Ovary (tissue), 9 donors: ENCODE results near the gene HMGA1. TPM values are rescaled to one million over a fixed set of nuclear protein-coding genes. Genes with fewer than 3 reads are reported as not detected.

Experiments used
- DNase-seq, 5 donors: peaks; one replicate each; pipeline ENCODE4 v3.0.0-alpha.2; 2019 to 2020
- H3K27ac ChIP-seq, 2 donors: fragments of 200-600 bp; one replicate each; pipeline versions ENCODE4 v1.5.1 to v1.8.0; 2019 to 2022
- H3K27me3 ChIP-seq: fragments of 200-600 bp; one replicate; pipeline ENCODE4 v1.8.0; 2022
- H3K36me3 ChIP-seq: fragments of 200-600 bp; sonication (generic); one replicate; pipeline ENCODE4 v1.5.1; 2019
- H3K4me1 ChIP-seq: one replicate; pipeline ENCODE4 v1.8.1; 2013; ENCODE audit warnings: mild to moderate bottlenecking, moderate library complexity; ENCODE audit not compliant: insufficient read depth
- H3K4me3 ChIP-seq: fragments of 200-600 bp; sonication (generic); one replicate; pipeline ENCODE4 v1.5.1; 2017
- H3K9me3 ChIP-seq, 2 donors: fragments of 200-600 bp in 1 of 2; sonication (generic) in 1 of 2; one replicate each; pipeline versions ENCODE4 v1.5.1 to v1.8.1; 2013 to 2019; ENCODE audit warnings: mild to moderate bottlenecking in 1 of 2, moderate library complexity in 1 of 2
- EP300 ChIP-seq: sonication (generic); formaldehyde crosslinking; IDR thresholded peaks from one replicate; pipeline ENCODE4 v1.6.1; 2017; ENCODE audit warnings: antibody characterized with exemption
- POLR2A ChIP-seq: fragments of 450-650 bp; IDR thresholded peaks from one replicate; pipeline ENCODE4 v1.6.1; 2017; ENCODE audit warnings: antibody characterized with exemption, mild to moderate bottlenecking, moderate library complexity
- WGBS, 3 donors: extraction: QIAGEN DNeasy Blood & Tissue Kit in 1 of 3; methylation state at CpG; one replicate each; pipeline versions ENCODE4 v1.1.5 to v1.1.7; 2013 to 2017; 5-methylcytosine and 5-hydroxymethylcytosine counted together
- intact Hi-C, 4 donors: fragments of 100-400 bp; cut with DNase I; formaldehyde crosslinking; loops; one replicate each; pipeline versions ENCODE4 v1.11.0 to v1.15.1; 2022 to 2023
- polyA plus RNA-seq, 2 donors: library from polyadenylated mRNA; stranded (reverse); fragments of 200-250 nt in 1 of 2; fragments of 350-450 nt in 1 of 2; fragmentation: Illumina TruSeq in 1 of 2; extraction: RNeasy Lipid Tissue Mini Kit (QIAGEN cat#74804) in 1 of 2; gene quantifications; one replicate each; pipeline ENCODE4 v1.2.3, GENCODE V29; 2013 to 2014
- total RNA-seq, 7 donors: library from RNA; depleted of rRNA in 2 of 7; stranded (reverse); fragments of >200 nt in 2 of 7; fragmentation: NEBNext Ultra II Directional in 3 of 7; extraction: Animal tissue kit (Norgen Biotek cat#: 25700) in 3 of 7; gene quantifications; one replicate each; pipeline versions ENCODE4 v1.1.0 to v1.2.4, GENCODE V29; 2016 to 2023
- TF ChIP-seq, protein P1 (sequence below), 3 donors: fragments of 450-650 bp in 2 of 3; fragments of 200-600 bp in 1 of 3; IDR thresholded peaks; one replicate each; pipeline versions ENCODE4 v1.5.1 to v1.8.0; 2016 to 2022; ENCODE audit warnings: antibody characterized with exemption in 3 of 3, mild to moderate bottlenecking in 1 of 3
- donor health status: DM: no; HTN: no; CAD: no; lungs with moderate emphysema.
- donor health status: DM: no; HTN: no; CAD: no.
- donor health status: Bipolar disorder and iron deficiency.
- donor health status: DM: yes; HTN: yes; CAD: no.
- donor health status: DM: no; HTN: no; CAD: no.
- donor health status: DM: yes; HTN: yes; CAD: no.

HMGA1 gene
- total and polyA plus RNA-seq, 9 donors: 2.4 to 39.9 (median 8.0) TPM

DNA sequence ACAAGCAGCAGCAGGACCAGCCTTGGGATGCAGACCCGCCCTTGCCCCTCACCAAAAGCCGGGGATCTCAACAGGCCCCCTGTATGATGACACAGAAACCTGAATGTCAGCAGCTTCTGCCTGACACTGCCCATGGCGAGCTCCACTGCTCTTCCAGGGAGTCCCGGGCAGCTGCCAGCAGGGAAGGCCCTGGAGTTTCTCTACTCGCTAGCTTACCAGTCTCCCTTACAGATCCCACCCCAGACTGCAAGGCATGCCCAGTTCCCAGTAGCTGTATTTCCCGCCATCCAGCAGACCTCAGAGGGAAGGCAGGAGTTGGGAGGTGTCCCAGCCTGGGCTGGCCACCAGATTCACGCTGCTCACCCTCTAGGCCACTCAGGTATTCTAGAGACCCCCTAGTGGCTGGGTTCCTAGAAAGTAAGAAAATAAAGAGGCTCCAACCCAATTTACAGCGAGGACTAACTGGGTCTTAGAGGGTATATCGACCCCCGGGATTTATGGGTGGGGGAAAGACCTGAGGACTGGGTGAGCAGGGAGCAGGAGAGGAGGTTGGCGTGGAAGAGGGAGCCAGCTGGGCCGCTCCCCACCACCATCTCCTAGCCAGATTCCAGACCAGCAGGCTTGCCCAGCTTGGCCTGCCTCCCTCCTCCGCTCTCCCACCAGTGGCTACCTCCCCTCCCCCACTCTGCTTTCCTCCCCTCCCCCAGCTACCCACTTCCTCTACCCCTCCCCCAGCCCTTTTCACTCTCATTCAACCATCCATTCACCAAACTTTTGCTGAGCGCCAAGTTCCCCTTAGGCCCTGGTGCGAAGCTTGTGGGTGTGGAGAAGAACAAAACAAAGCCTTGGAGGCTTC is 9.7 kb upstream of the HMGA1 start:
- DNase-seq: no peak
- no peaks in the 10 kb centered on the region for H3K9me3 ChIP-seq
- no peaks in the 10 kb centered on the region for H3K27me3 ChIP-seq
- 88 to 92% (median 91%) methylated on average over 15 of the region's 15 CpGs for WGBS, 3 donors
- no peak overlapping the region for H3K27ac ChIP-seq
- intact Hi-C loops: no loop called here
- H3K36me3 ChIP-seq: no peaks in the 10 kb centered on the region
- no peak overlapping the region for H3K4me3 ChIP-seq
- peaks cover 6% of the 10 kb centered on the region for H3K4me1 ChIP-seq
- TF ChIP-seq POLR2A (no peak), EP300 (no peak)
- TF ChIP-seq, protein P1, sequence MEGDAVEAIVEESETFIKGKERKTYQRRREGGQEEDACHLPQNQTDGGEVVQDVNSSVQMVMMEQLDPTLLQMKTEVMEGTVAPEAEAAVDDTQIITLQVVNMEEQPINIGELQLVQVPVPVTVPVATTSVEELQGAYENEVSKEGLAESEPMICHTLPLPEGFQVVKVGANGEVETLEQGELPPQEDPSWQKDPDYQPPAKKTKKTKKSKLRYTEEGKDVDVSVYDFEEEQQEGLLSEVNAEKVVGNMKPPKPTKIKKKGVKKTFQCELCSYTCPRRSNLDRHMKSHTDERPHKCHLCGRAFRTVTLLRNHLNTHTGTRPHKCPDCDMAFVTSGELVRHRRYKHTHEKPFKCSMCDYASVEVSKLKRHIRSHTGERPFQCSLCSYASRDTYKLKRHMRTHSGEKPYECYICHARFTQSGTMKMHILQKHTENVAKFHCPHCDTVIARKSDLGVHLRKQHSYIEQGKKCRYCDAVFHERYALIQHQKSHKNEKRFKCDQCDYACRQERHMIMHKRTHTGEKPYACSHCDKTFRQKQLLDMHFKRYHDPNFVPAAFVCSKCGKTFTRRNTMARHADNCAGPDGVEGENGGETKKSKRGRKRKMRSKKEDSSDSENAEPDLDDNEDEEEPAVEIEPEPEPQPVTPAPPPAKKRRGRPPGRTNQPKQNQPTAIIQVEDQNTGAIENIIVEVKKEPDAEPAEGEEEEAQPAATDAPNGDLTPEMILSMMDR (IDR thresholded peaks at IDR 0.05): no peak

DNA sequence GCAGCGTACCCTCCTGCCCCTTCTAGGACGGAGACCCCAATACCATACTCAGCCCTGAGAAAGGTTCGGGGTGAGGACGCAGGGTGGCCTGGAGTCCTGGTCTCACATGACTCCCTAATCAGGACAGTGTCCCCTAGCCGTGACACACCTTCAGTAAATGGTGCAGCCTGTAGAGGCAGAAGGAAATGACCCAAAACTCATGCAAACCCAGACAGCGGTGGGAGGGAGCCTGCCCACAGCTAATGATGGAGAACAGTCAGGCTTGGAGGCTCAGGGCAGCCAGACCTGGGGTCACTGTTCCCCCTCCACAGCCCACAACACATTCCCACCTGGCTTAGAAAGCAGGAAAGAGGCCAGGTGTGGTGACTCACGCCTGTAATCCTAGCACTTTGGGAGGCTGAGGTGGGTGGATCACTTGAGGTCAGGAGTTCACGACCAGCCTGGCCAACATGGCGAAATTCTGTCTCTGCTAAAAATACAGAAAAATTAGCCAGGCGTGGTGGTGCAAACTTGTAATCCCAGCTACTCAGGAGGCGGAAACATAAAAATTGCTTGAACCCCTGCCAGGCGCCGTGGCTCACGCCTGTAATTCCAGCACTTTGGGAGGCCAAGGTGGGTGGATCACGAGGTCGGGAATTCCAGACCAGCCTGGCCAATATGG is 8.8 kb upstream of the HMGA1 start:
- H3K27ac ChIP-seq: no peak overlapping the region
- H3K4me3 ChIP-seq: no peak overlapping the region
- H3K27me3 ChIP-seq: no peaks in the 10 kb centered on the region
- H3K4me1 ChIP-seq: peaks cover 6% of the 10 kb centered on the region
- H3K36me3 ChIP-seq: no peaks in the 10 kb centered on the region
- no peaks in the 10 kb centered on the region for H3K9me3 ChIP-seq
- intact Hi-C loops: no loop called here
- WGBS, 3 donors: 85 to 91% (median 86%) methylated on average over 16 of the region's 16 CpGs
- TF ChIP-seq POLR2A: no peak
- TF ChIP-seq, protein P1 (IDR thresholded peaks at IDR 0.05): no peak
- TF ChIP-seq EP300: no peak
- DNase-seq: no peak

DNA sequence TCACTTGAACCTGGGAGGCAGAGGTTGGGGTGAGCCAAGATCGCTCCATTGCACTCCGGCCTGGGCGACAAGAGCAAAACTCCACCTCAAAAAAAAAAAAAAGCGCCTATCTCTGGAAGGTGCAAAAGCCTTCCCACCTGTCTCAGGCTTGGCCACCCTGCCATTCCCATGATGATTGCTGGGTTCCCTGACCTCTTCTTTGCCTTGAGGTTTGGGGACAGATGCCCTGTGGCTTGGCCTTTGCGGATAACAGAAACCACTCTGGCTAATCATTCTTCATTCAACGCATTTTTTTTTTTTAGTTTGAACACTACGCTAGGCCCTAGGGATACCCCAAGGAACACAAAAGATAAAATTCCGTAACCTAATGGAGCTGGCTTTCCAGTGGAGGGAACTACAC is 6.8 kb upstream of the HMGA1 start:
- DNase-seq: no peak
- TF ChIP-seq POLR2A (no peak), EP300 (no peak)
- TF ChIP-seq, protein P1 (IDR thresholded peaks at IDR 0.05): no peak
- 87 to 91% (median 88%) methylated on average over 8 of the region's 8 CpGs for WGBS, 3 donors
- H3K27ac ChIP-seq: no peak overlapping the region
- intact Hi-C loops: no loop called here
- no peaks in the 10 kb centered on the region for H3K36me3 ChIP-seq
- H3K4me3 ChIP-seq: no peak overlapping the region
- H3K27me3 ChIP-seq: no peaks in the 10 kb centered on the region
- no peaks in the 10 kb centered on the region for H3K9me3 ChIP-seq
- no peaks in the 10 kb centered on the region for H3K4me1 ChIP-seq

DNA sequence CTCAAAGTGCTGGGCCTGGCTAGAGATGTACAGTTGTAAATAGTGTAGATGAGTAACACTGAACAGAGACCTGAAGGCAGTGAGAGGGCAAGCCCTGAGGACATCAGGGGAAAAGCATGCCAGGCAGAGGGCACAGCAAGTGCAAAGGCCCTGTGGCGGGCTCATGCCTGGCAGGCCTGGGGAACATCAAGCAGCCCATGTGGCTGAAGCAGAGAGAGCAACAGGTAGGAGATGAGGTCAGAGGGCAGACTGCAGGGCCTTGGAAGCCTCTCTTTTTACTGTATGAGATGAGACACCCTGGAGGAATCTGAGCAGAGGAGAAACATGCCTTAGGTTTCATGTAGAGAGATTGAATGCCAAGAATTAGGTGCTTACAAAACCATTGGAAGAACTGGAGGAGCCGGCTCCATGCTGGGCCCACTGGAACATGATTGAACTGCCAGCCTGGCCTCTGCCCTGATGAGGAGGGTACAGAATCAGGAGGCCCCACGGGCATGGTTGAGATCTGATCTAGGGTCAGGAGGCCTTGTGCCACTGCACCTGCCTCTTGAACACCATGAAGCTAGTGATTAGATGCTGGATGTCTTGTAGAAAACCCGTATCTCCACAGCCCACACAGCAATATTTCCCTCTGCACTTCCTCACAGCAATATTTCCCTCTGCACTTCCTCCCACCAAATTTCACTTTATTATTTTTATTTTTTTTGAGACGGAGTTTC is 5.9 kb upstream of the HMGA1 start:
- H3K4me1 ChIP-seq: no peaks in the 10 kb centered on the region
- peak in 1 of 5 donors; percentile 8 for DNase-seq
- TF ChIP-seq EP300 (no peak), POLR2A (no peak)
- TF ChIP-seq, protein P1 (IDR thresholded peaks at IDR 0.05): no peak
- H3K27ac ChIP-seq: no peak overlapping the region
- WGBS, 3 donors: 84 to 90% (median 87%) methylated on average over 5 of the region's 5 CpGs
- H3K27me3 ChIP-seq: no peaks in the 10 kb centered on the region
- no peaks in the 10 kb centered on the region for H3K9me3 ChIP-seq
- intact Hi-C loops: no loop called here
- H3K4me3 ChIP-seq: no peak overlapping the region
- H3K36me3 ChIP-seq: no peaks in the 10 kb centered on the region
